B cell (primary cell): ENCODE measurements around the gene MYCBPAP.

Experiments used
- CTCF ChIP-seq: fragments of 200-600 bp; IDR thresholded peaks from one replicate; pipeline ENCODE4 v1.8.0; 2022; ENCODE audit warnings: antibody characterized with exemption, mild to moderate bottlenecking
- EZH2 ChIP-seq: IDR thresholded peaks from 2 replicates; pipeline ENCODE4 v1.6.1; 2012; ENCODE audit warnings: borderline replicate concordance, low read depth, mild to moderate bottlenecking, moderate library complexity, low read length; ENCODE audit not compliant: insufficient read depth, poor library complexity, severe bottlenecking

GRCh38 chr17:50507871-50508572, at the start of gene MYCBPAP:
- TF ChIP-seq CTCF (no peak), EZH2 (no peak)
